Mesenchymal stem cell (in vitro differentiated cells and primary cell): ENCODE results near the gene GRB7.
"Not testable (repeated sequence)": the region's sequence is repeated elsewhere in the genome, so short reads cannot be mapped to it uniquely, and the experiment has no call there.

Source experiments
- DNase-seq: peaks from one replicate; pipeline ENCODE4 v3.0.0-alpha.2; 2013
- H2AFZ ChIP-seq: one replicate; pipeline ENCODE4 v1.6.1; 2013; ENCODE audit warnings: low read depth, mild to moderate bottlenecking, control low read depth, inconsistent platforms, low read length, moderate library complexity
- H2AK5ac ChIP-seq: 2 replicates; pipeline ENCODE4 v1.6.1; 2013; ENCODE audit warnings: low read length, moderate library complexity, mild to moderate bottlenecking, inconsistent platforms; ENCODE audit not compliant: severe bottlenecking
- H2BK120ac ChIP-seq: one replicate; pipeline ENCODE4 v1.6.1; 2013; ENCODE audit warnings: low read depth, mild to moderate bottlenecking, inconsistent platforms, low read length, moderate library complexity
- H2BK12ac ChIP-seq, 2 experiments: one replicate each; pipeline ENCODE4 v1.6.1; 2013; ENCODE audit warnings: inconsistent platforms in 2 of 2, low read length in 2 of 2, mild to moderate bottlenecking in 2 of 2, moderate library complexity in 2 of 2, control low read depth in 1 of 2
- H2BK15ac ChIP-seq: one replicate; pipeline ENCODE4 v1.6.1; 2013; ENCODE audit warnings: mild to moderate bottlenecking, low read depth, inconsistent platforms; ENCODE audit not compliant: poor library complexity, severe bottlenecking
- H2BK5ac ChIP-seq: 2 replicates; pipeline ENCODE4 v1.6.1; 2013; ENCODE audit warnings: low read depth, mild to moderate bottlenecking, low read length, control low read depth, inconsistent platforms; ENCODE audit not compliant: poor library complexity, severe bottlenecking
- H3K14ac ChIP-seq, 2 experiments: one replicate each; pipeline ENCODE4 v1.6.1; 2013; ENCODE audit warnings: inconsistent platforms in 2 of 2, low read length in 2 of 2, control low read depth in 1 of 2, mild to moderate bottlenecking in 1 of 2, moderate library complexity in 1 of 2
- H3K18ac ChIP-seq, 2 experiments: one replicate each; pipeline ENCODE4 v1.6.1; 2013; ENCODE audit warnings: inconsistent platforms in 2 of 2, low read length in 2 of 2, control low read depth in 1 of 2, low read depth in 1 of 2, mild to moderate bottlenecking in 1 of 2
- H3K23ac ChIP-seq, 2 experiments: one replicate each; pipeline ENCODE4 v1.6.1; 2013; ENCODE audit warnings: inconsistent platforms in 2 of 2, low read length in 2 of 2, mild to moderate bottlenecking in 2 of 2, moderate library complexity in 2 of 2, control low read depth in 1 of 2
- H3K27ac ChIP-seq: 2 replicates; pipeline ENCODE4 v1.5.1; 2013; ENCODE audit warnings: mild to moderate bottlenecking, moderate library complexity, low read length, control low read depth, inconsistent platforms; ENCODE audit not compliant: poor library complexity, severe bottlenecking
- H3K27me3 ChIP-seq, 2 experiments: 2 replicates each; pipeline versions ENCODE4 v1.6.1 to v1.7.0; 2013; ENCODE audit warnings: low read length in 2 of 2, mild to moderate bottlenecking in 2 of 2, moderate library complexity in 2 of 2, control low read depth in 1 of 2, inconsistent platforms in 1 of 2; ENCODE audit not compliant: control insufficient read depth in 1 of 2, insufficient read depth in 1 of 2
- H3K36me3 ChIP-seq, 2 experiments: 2 replicates each; pipeline versions ENCODE4 v1.6.1 to v1.7.0; 2013; ENCODE audit warnings: low read length in 2 of 2, control low read depth in 1 of 2, inconsistent platforms in 1 of 2, low read depth in 1 of 2, mild to moderate bottlenecking in 1 of 2; ENCODE audit not compliant: insufficient read depth in 2 of 2, control insufficient read depth in 1 of 2
- H3K4ac ChIP-seq, 2 experiments: one replicate each; pipeline ENCODE4 v1.6.1; 2013; ENCODE audit warnings: inconsistent platforms in 2 of 2, low read length in 2 of 2, mild to moderate bottlenecking in 2 of 2, moderate library complexity in 2 of 2, control low read depth in 1 of 2, low read depth in 1 of 2
- H3K4me1 ChIP-seq: 2 replicates; pipeline ENCODE4 v1.6.1; 2013; ENCODE audit warnings: low read depth, low read length, control low read depth; ENCODE audit not compliant: control insufficient read depth, insufficient read depth
- H3K4me2 ChIP-seq: 2 replicates; pipeline ENCODE4 v1.6.1; 2013; ENCODE audit warnings: low read length, mild to moderate bottlenecking, inconsistent platforms; ENCODE audit not compliant: poor library complexity, severe bottlenecking
- H3K4me3 ChIP-seq, 2 experiments: 2 replicates each; pipeline versions ENCODE4 v1.5.1 to v1.7.0; 2013; ENCODE audit warnings: low read length in 2 of 2, mild to moderate bottlenecking in 2 of 2, control low read depth in 1 of 2, low read depth in 1 of 2; ENCODE audit not compliant: insufficient read depth in 1 of 2
- H3K79me1 ChIP-seq: replicated peaks from 2 replicates; pipeline ENCODE4 v1.6.1; 2013; ENCODE audit warnings: mild to moderate bottlenecking, control low read depth, low read length, inconsistent platforms; ENCODE audit not compliant: poor library complexity, severe bottlenecking
- H3K9ac ChIP-seq: 2 replicates; pipeline ENCODE4 v1.7.0; 2013; ENCODE audit warnings: mild to moderate bottlenecking, low read length, moderate library complexity
- H3K9me3 ChIP-seq: 2 replicates; pipeline ENCODE4 v1.7.0; 2013; ENCODE audit warnings: mild to moderate bottlenecking, low read length; ENCODE audit not compliant: control insufficient read depth
- H4K8ac ChIP-seq: one replicate; pipeline ENCODE4 v1.6.1; 2013; ENCODE audit warnings: inconsistent platforms, mild to moderate bottlenecking, low read length, moderate library complexity
- H4K91ac ChIP-seq: one replicate; pipeline ENCODE4 v1.6.1; 2013; ENCODE audit warnings: mild to moderate bottlenecking, low read length, inconsistent platforms
- WGBS: methylation state at CpG from one replicate; pipeline ENCODE4 v1.1.7; 2013; ENCODE audit warnings: mixed read lengths; 5-methylcytosine and 5-hydroxymethylcytosine counted together

GRB7 gene

DNA sequence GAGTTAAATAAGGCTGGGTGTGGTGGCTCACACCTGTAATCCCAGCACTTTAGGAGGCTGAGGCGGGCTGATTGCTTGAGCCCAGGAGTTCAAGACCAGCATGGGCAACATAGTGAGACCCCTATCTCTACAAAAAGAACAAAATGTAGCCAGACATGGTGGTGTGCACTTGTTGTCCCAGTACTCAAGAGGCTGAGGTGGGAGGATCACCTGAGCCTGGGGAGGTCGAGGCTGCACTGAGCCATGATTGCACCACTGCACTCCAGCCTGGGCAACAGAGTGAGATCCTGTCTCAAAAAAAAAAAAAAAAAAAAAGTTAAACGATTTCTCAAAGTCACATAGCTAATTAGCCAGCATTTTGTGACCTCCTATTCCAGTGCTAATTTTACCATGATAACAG is 26.4 kb downstream of the GRB7 start:
- H3K18ac ChIP-seq, H3K4me3 ChIP-seq, H3K79me1 ChIP-seq, H3K14ac ChIP-seq, H3K4me2 ChIP-seq, H3K4me1 ChIP-seq, H2AFZ ChIP-seq, H3K4ac ChIP-seq, H3K23ac ChIP-seq, H2BK120ac ChIP-seq, DNase-seq, H3K36me3 ChIP-seq, H2BK15ac ChIP-seq, H2BK5ac ChIP-seq, H3K9me3 ChIP-seq, H4K8ac ChIP-seq, H4K91ac ChIP-seq, H2AK5ac ChIP-seq, H2BK12ac ChIP-seq, H3K9ac ChIP-seq, H3K27ac ChIP-seq: not testable (repeated sequence)
- 62% methylated on average over 2 of the region's 3 CpGs for WGBS
- peaks cover 24 to 65% of the 10 kb centered on the region in 2 experiments for H3K27me3 ChIP-seq

DNA sequence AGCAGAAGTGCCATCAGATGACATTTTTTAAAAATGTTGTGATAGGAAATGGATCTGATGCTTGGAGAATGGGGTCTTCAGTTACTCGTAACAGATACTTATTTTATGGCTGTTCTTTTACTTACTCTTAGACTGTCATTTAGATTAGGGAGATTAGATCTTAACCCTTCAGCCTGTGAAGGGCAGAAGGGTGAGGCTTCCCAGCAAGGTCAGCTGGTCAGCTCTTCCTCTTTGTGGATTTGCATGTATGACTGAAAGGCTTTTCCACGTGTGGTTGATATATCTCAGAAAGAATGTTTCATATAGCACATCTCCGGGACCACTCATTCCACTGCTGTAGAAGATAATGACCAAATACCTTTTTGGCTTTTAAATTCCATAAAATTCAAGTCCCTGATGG is 27.4 kb downstream of the GRB7 start:
- no peaks in the 10 kb centered on the region for H3K79me1 ChIP-seq
- no peak overlapping the region for H3K27ac ChIP-seq
- no peak overlapping the region for H3K4me2 ChIP-seq
- H4K91ac ChIP-seq: no peak overlapping the region
- H2BK15ac ChIP-seq: no peak overlapping the region
- H3K23ac ChIP-seq: no peak overlapping the region
- H2AFZ ChIP-seq: no peak overlapping the region
- H2AK5ac ChIP-seq: no peak overlapping the region
- H3K9me3 ChIP-seq: no peaks in the 10 kb centered on the region
- no peak overlapping the region for H4K8ac ChIP-seq
- WGBS: 40% methylated on average over 1 of the region's 3 CpGs
- peaks cover 2% of the 10 kb centered on the region for H3K4me1 ChIP-seq
- no peak overlapping the region for H2BK5ac ChIP-seq
- H3K36me3 ChIP-seq: no peaks in the 10 kb centered on the region
- no peak overlapping the region for H2BK12ac ChIP-seq
- no peak overlapping the region for H3K9ac ChIP-seq
- no peak overlapping the region for H3K18ac ChIP-seq
- H2BK120ac ChIP-seq: no peak overlapping the region
- H3K14ac ChIP-seq: no peak overlapping the region
- H3K4ac ChIP-seq: no peak overlapping the region
- peaks cover 24 to 67% of the 10 kb centered on the region in 2 experiments for H3K27me3 ChIP-seq
- H3K4me3 ChIP-seq: no peak overlapping the region
- DNase-seq: no peak

DNA sequence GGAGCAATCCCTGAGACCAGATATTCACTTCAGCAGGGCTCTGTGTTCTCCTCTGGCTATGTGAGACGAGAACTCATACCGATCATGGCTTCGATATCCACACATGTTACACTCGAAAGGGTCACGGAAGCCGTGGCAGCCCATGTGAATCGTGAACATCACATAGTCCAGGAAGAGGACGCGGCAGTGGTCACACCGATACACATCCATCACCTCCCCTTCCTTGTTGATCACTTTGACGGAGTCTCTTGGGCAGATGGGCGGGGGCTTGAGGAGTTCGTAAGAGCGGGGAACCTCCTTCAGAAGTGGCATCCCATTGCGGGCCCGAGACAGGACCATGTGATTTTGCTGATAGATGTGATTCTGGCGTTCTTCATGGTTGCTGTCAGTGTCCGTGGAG is 28.0 kb downstream of the GRB7 start:
- Histone ChIP-seq H3K36me3 (no peaks in the 10 kb centered on the region), H4K91ac (no peak overlapping the region), H3K27ac (no peak overlapping the region), H2BK5ac (no peak overlapping the region), H2BK12ac (no peak overlapping the region), H2BK15ac (no peak overlapping the region), H2AK5ac (no peak overlapping the region), H3K79me1 (no peaks in the 10 kb centered on the region), H3K9me3 (no peaks in the 10 kb centered on the region), H4K8ac (no peak overlapping the region), H3K18ac (no peak overlapping the region), H3K4ac (no peak overlapping the region), H3K14ac (no peak overlapping the region), H3K4me1 (peaks cover 2% of the 10 kb centered on the region), H2AFZ (no peak overlapping the region), H3K27me3 (peaks cover 29 to 70% of the 10 kb centered on the region in 2 experiments), H3K9ac (no peak overlapping the region), H3K4me3 (no peak overlapping the region), H3K23ac (no peak overlapping the region), H3K4me2 (no peak overlapping the region), H2BK120ac (no peak overlapping the region)
- WGBS: 93% methylated on average over 18 of the region's 18 CpGs
- DNase-seq: no peak

DNA sequence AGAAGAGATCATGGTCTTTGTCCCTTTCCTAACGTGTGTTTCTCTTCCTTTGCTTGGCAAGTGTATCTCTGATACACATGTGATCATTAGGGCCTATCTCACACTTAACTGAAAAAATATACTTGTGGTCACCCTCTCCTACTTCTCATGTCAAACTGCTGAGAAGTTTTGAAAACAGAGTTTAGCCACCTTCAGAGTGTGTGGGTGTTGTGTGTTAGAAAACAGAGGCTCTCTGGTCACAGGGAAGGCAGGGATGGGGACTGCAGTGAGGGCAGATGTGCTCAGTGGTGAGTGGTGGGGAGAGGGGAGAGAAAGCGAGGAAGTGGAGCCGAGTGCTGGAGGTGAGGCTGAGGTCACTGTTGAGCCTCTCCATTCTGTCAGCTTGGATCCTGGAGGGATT is 29.4 kb downstream of the GRB7 start:
- H3K79me1 ChIP-seq: no peaks in the 10 kb centered on the region
- no peak overlapping the region for H3K4ac ChIP-seq
- H2BK15ac ChIP-seq: no peak overlapping the region
- no peak overlapping the region for H2BK5ac ChIP-seq
- no peak overlapping the region for H3K18ac ChIP-seq
- no peak overlapping the region for H3K23ac ChIP-seq
- H2BK12ac ChIP-seq: no peak overlapping the region
- H3K27me3 ChIP-seq: peaks cover 35 to 72% of the 10 kb centered on the region in 2 experiments
- peaks cover 2% of the 10 kb centered on the region for H3K4me1 ChIP-seq
- H3K14ac ChIP-seq: no peak overlapping the region
- no peak overlapping the region for H3K27ac ChIP-seq
- 58% methylated on average over 2 of the region's 3 CpGs for WGBS
- no peak overlapping the region for H2AFZ ChIP-seq
- no peak overlapping the region for H3K4me2 ChIP-seq
- no peaks in the 10 kb centered on the region for H3K9me3 ChIP-seq
- no peak overlapping the region for H4K8ac ChIP-seq
- no peaks in the 10 kb centered on the region for H3K36me3 ChIP-seq
- no peak overlapping the region for H2BK120ac ChIP-seq
- no peak overlapping the region for H3K9ac ChIP-seq
- no peak overlapping the region for H3K4me3 ChIP-seq
- no peak for DNase-seq
- H2AK5ac ChIP-seq: no peak overlapping the region
- H4K91ac ChIP-seq: no peak overlapping the region
